ENCODE measurements around the gene DUSP9.

The DUSP9 gene

DNA sequence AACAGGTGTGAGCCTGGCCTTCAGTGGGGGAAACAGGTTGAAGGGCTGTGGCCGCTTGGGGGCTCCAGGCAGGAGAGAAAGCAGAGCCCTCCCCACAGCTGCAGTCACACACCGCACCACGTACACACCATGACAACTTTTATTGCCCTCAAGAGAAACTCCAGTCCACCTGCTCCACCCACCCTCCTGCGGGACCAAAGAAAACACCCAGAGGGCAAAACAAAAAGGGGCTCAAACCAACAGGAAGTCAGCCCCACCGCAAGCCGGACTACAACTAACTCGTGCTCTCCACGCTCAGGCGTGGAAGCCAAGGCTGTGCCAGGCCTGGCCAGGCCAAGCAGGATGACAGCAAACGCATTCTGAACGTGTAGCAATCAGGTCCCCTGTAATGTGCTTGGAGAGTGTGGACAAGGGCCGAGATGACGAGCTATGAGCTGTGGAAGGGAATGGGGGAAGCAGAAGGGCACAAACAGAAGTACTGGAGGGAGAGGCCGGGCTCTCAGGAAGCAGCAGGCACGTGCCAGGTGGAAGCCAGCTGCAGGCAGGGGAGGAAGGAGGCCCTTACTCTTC lies 53.5 kb downstream of the DUSP9 start:
- H3K4me3 ChIP-seq (replicated peaks in 1 of 2; ENCODE audit: low read depth in 2 of 2, low read length in 2 of 2), result no peak overlapping the region
- TF ChIP-seq, protein P1, sequence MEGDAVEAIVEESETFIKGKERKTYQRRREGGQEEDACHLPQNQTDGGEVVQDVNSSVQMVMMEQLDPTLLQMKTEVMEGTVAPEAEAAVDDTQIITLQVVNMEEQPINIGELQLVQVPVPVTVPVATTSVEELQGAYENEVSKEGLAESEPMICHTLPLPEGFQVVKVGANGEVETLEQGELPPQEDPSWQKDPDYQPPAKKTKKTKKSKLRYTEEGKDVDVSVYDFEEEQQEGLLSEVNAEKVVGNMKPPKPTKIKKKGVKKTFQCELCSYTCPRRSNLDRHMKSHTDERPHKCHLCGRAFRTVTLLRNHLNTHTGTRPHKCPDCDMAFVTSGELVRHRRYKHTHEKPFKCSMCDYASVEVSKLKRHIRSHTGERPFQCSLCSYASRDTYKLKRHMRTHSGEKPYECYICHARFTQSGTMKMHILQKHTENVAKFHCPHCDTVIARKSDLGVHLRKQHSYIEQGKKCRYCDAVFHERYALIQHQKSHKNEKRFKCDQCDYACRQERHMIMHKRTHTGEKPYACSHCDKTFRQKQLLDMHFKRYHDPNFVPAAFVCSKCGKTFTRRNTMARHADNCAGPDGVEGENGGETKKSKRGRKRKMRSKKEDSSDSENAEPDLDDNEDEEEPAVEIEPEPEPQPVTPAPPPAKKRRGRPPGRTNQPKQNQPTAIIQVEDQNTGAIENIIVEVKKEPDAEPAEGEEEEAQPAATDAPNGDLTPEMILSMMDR (IDR thresholded peaks at IDR 0.05; ENCODE audit: low read depth, low read length), result no peak
- DNase-seq (ENCODE audit: low read depth in 2 of 2), result no peak
